ENCODE data around the gene HSF4.

The HSF4 gene

DNA sequence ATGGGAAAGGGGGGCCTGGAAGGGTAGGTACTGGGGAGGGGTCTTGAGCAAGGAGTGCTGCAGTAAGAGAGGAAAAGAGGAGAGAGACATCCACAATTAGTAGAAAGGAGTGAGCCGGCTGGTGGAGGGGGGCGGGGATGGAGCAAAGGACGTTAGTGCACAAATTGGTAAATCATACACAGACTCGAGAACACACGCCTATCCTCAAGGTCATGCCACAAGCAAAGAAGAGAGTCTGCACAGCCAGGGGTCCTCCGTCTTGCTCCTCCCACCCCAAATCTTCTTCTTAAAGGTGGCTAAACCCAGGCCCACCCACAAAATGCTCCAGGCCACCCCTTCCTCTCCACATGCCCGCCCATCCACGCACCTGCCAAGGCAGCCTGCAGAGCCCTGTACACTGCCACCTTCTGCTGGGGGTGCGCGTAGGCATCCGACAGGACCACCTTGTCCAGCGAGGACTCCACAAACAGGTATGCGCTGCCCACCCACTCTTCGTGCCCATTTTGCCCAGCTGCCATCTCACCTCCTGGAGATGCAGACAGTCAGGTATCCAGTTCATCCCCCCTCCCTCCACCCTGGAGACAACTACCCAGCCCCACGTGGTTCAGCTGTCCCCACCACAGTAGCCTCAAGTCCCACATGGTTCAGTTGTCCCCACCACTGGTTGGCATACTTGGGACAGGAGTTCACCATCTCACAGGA is 8.3 kb upstream of the HSF4 start:
- no peak for DNase-seq (ENCODE audit: low spot score)
- in situ Hi-C loops (cut with MboI; ENCODE audit: low pct_unique_long_range_greater_than_20kb, low sequenced_read_pairs, unreplicated experiment), result loop anchor here (10.0 kb wide), 1 partner anchor 141 kb away; no protein-coding TSS in a partner anchor
- TF ChIP-seq CTCF (IDR thresholded peaks at IDR 0.05; ENCODE audit: extremely low read depth, insufficient read depth, missing control alignments), result no peak

DNA sequence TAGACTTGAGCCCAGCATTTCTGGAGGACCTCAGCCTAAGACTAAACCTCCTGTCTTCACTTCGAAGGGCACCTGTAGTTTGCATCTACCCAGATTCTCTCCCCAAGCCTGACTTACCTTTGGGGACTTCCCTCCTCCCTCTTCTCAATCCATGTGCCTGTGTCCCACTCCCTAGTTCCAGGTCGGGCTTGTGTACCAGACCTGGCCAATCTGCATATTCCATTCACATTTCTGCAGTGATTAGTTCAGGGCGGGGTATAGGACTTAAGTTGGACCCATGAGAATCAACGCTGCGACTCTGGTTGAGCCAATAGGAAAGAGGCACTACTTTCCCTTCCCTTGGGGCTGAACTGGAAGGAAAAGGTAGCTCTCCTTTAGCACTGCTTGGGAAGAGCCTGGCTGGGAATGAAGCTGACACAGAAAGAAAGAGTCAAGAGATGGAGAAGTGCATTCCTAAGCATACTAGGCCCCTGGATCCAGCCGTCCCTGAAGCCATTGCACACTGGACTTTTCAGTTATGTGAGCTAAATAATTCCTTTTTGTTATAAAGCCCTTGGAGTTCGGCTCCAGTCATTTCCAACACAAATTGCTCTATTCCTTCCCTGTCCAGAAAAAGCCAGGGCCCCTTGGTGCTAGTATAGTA is 7.3 kb upstream of the HSF4 start:
- in situ Hi-C loops (cut with MboI; ENCODE audit: low pct_unique_long_range_greater_than_20kb, low sequenced_read_pairs, unreplicated experiment), result loop anchor here (10.0 kb wide), 1 partner anchor 142 kb away; no protein-coding TSS in a partner anchor
- no peak for TF ChIP-seq CTCF (IDR thresholded peaks at IDR 0.05; ENCODE audit: extremely low read depth, insufficient read depth, missing control alignments)
- DNase-seq (ENCODE audit: low spot score), result no peak

- no peak for DNase-seq (ENCODE audit: low spot score)
- in situ Hi-C loops (cut with MboI; ENCODE audit: low pct_unique_long_range_greater_than_20kb, low sequenced_read_pairs, unreplicated experiment), result loop anchor here (10.0 kb wide), 1 partner anchor 143 kb away; no protein-coding TSS in a partner anchor
- no peak for TF ChIP-seq CTCF (IDR thresholded peaks at IDR 0.05; ENCODE audit: extremely low read depth, insufficient read depth, missing control alignments)
Measured at GRCh38 chr16:67157892-67158635, 6.5 kb upstream of the HSF4 start.

DNA sequence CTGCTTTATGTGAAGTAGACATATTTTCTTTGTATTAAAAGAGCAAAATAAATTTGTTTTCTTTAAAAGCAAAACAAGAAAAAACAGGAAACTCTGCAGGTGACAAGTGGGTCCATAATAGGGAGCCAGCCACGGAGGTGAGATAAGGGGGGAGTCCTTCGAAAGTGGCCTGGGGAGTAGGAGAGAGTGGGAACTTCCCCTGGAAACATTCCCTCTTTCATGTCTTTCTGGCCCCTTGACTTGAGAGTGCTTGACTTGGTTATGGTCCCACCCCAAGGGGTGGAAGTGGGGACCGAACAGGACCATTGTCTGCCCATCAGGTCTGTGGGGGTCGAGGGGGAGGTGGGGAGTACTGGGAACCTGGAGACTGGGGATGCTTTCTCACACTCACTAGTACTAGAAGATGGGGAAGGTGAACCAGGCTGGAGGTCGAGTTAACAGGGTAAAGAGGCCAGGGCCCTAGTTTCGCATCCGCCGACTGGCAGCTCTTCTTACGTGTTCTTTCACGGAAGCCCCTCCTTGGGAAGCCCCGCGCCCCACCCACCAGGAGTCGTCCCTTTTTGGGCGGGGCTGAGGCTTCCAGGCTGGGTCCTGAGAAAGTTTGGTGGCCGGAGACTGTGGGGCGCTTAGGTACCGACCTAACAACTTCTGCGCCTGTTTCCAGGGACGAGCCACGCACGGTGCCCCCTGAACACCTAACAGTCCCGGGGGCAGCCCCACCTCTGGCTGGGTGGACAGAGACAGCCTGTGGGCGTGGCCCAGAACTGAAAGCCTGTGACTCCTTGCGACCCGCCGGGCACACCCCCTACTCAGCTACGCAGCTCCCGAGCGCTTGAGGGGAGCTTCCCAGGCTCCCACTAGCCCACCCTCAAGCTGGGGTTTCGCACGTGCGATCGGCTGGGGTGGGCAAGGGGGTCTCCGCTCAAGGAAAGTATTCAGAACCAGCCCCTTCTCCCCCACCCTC is 5.6 kb upstream of the HSF4 start:
- DNase-seq (ENCODE audit: low spot score), result peak; percentile 87
- in situ Hi-C loops (cut with MboI; ENCODE audit: low pct_unique_long_range_greater_than_20kb, low sequenced_read_pairs, unreplicated experiment), result loop anchor here (10.0 kb wide), 1 partner anchor 144 kb away; no protein-coding TSS in a partner anchor
- TF ChIP-seq CTCF (IDR thresholded peaks at IDR 0.05; ENCODE audit: extremely low read depth, insufficient read depth, missing control alignments), result no peak

DNA sequence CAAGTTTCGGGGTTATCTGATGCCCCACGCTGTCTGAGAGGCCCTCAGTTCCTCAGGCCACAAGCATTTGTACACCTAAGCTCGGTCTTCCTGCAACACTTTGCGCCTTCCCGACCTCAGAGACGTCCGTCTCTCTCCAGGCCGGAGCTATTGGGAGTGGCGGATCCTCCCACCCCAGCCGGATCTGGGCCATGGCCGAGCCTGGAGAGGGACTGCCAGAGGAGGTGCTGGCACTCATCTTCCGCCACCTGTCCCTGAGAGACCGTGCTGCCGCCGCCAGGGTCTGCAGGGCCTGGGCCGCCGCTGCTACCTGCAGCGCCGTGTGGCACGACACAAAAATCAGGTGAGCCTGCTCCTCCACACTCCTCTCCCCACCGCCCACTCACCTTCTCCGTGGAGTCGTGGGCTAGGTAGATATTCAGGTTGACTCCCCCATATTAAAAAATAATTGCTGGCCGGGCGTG is 2.9 kb upstream of the HSF4 start:
- in situ Hi-C loops (cut with MboI; ENCODE audit: low pct_unique_long_range_greater_than_20kb, low sequenced_read_pairs, unreplicated experiment), result no loop called here
- DNase-seq (ENCODE audit: low spot score), result no peak
- no peak for TF ChIP-seq CTCF (IDR thresholded peaks at IDR 0.05; ENCODE audit: extremely low read depth, insufficient read depth, missing control alignments)

Data from GM13977 (cell line).